A549 (cell line): ENCODE data around the gene DOCK1.

ENCODE experiments used
- CEBPB ChIP-seq, 2 experiments: fragments of >200 bp in 1 of 2; sonication (Bioruptor Twin) in 1 of 2; formaldehyde crosslinking in 1 of 2; IDR thresholded peaks; 2 replicates each; pipeline ENCODE4 v1.6.1; 2012 to 2016
- CHD2 ChIP-seq: fragments of 150-350 bp; IDR thresholded peaks from 2 replicates; pipeline ENCODE4 v1.6.1; 2014; ENCODE audit warnings: low read length; ENCODE audit not compliant: partially characterized antibody
- CTCF ChIP-seq: fragments of >200 bp; sonication (Bioruptor Twin); formaldehyde crosslinking; IDR thresholded peaks from 3 replicates; pipeline ENCODE4 v1.5.1; 2016
- HDAC2 ChIP-seq: fragments of 200-600 bp; sonication (generic); IDR thresholded peaks from 2 replicates; pipeline ENCODE4 v1.6.1; 2016
- KDM1A ChIP-seq: fragments of 200-600 bp; sonication (generic); IDR thresholded peaks from 2 replicates; pipeline ENCODE4 v1.6.1; 2016; ENCODE audit warnings: low read depth, mild to moderate bottlenecking
- POLR2A ChIP-seq: IDR thresholded peaks from 2 replicates; pipeline ENCODE4 v1.6.1; 2012; ENCODE audit warnings: mild to moderate bottlenecking, low read length

- TF ChIP-seq CTCF: no peak
- TF ChIP-seq CHD2: no peak
- no peak for TF ChIP-seq POLR2A
- TF ChIP-seq HDAC2: no peak
- TF ChIP-seq KDM1A: no peak
- TF ChIP-seq CEBPB (IDR thresholded peaks at IDR 0.05): no peak
Observed at GRCh38 chr10:127006453-127006852, 101.2 kb downstream of the DOCK1 start.
